Hematopoietic multipotent progenitor cell treated with erythropoietin and hydrocortisone succinate and interleukin-3 and kit ligand, for 15 days (in vitro differentiated cells): ENCODE data around the gene MCRS1.
"Not testable (repeated sequence)": the region's sequence is repeated elsewhere in the genome, so short reads cannot be mapped to it uniquely, and the experiment has no call there.

Source experiments
- DNase-seq: peaks from one replicate; pipeline ENCODE4 v3.0.0-alpha.2; 2015; ENCODE audit warnings: low spot score

The MCRS1 gene

DNA sequence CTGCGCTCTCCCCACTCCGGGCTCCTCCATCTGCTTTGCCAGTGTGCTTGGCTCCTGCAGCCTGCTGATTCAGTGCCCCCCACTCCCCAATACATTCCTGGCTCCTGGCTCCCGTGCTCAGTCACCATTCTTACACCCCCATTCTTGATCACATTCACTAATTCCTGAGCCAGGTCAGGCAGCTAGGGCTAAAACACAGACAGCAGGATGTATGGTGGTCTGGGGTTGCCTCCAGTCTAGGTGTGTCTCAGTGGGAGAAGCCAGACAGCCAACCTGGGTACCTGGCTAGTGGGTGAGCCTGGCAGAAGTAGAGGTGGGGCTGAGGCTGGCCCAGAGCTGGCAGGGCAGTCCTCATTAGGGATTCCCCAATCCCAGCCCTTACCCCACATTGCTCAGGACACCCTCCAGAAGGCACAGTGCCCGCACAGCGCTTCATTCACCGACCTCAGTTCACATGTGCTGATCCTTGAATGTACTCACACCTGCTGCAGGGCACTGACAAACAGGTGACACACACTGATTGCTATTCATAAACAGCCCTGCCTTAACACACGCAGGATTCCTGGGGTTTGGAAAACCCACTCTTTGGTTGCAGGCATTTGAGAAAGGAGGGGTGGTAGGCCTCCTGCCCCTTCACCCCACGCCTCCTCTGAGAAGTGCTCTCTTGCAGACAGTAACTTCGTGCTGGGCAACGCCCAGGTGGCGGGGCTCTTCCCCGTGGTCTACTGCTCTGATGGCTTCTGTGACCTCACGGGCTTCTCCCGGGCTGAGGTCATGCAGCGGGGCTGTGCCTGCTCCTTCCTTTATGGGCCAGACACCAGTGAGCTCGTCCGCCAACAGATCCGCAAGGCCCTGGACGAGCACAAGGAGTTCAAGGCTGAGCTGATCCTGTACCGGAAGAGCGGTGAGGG, 27.5 kb downstream of the MCRS1 start:
- DNase-seq = no peak

DNA sequence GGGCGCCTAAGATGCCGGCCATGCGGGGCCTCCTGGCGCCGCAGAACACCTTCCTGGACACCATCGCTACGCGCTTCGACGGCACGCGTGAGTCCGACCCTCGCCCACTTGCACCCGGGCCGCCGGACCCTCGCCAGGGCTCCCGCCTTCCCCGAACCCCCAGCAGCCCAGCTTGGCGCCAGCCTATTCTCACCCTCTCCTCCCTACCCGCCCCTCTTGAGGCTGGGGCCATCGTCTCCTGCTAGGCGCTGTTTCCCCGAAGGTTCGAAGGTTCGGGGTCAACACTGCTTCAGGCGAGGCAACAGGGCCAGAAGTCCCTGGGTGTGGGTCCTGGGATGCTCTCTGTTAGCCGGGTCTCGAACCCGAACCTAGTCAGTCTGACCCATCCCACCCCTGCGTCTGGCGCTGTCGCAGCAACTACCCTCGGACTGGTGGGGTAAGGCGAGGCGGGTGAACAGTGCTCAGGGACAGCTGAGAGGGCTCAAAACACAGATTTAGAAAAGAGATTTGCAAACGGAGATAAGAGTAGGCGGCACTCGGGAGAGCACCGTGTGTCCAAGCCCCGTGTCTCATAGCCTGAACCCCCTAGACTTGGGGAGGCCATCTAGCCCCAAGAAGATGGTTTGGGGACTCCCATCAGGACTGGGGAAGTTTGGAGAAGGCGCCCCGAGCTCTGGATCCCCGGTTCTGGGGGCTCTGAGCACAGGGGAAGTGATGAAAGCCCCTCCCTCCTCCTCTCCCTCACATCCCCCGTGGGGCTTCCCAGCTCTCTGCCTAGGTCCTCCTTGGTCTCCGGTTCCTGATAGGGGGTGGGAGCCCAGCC, 28.3 kb downstream of the MCRS1 start:
- no peak for DNase-seq

DNA sequence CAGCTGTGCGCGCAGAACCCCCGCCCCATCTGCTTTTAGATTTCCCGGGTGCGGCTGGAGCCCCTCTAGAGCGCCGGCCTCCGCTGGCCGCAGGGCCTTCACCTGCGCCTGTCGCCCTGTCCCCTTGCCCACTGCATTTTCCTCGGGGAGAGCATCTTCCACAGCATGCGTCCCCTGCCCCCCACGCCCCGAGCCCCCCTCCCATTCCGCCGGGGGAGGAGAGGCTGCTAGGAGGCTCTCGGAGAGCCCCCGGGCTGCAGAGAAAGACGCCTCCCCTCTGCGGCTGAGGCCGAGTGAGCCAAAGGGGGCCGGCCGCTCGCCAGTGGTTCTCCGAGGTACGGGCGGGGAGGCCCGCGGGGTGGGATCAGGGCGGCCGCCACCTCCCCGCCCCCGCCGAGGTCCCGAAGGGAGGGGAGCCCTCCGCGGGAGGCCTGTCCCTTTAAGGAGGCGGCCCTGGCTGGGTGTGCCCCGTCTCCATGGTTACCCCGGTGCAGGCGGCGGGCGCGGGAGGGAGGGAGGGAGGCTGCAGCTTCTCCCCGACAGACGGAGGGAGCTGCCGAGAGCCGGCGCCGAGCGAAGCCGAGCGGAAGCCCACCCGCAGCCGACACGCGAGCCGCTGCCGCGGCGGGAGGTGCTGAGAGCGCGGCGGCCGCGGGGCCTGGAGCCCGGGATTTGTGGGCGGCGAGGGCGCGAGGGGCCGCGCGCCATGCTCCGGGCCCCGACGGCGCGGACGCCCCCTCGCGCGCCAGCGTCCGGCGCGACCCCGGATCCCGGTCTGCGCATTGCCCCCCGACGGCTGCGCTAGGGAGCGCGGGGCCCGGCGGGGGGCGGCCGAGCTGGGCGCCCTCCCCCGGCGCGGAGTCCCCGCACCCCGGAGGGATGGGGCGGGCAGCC, 29.2 kb downstream of the MCRS1 start, which contains the start of gene KCNH3:
Gene KCNH3 (plus strand): TSS at position 521 of the 894 bp plus-strand sequence. CDS start 387 bp downstream, outside the sequence.
- peak; percentile 76 for DNase-seq

DNA sequence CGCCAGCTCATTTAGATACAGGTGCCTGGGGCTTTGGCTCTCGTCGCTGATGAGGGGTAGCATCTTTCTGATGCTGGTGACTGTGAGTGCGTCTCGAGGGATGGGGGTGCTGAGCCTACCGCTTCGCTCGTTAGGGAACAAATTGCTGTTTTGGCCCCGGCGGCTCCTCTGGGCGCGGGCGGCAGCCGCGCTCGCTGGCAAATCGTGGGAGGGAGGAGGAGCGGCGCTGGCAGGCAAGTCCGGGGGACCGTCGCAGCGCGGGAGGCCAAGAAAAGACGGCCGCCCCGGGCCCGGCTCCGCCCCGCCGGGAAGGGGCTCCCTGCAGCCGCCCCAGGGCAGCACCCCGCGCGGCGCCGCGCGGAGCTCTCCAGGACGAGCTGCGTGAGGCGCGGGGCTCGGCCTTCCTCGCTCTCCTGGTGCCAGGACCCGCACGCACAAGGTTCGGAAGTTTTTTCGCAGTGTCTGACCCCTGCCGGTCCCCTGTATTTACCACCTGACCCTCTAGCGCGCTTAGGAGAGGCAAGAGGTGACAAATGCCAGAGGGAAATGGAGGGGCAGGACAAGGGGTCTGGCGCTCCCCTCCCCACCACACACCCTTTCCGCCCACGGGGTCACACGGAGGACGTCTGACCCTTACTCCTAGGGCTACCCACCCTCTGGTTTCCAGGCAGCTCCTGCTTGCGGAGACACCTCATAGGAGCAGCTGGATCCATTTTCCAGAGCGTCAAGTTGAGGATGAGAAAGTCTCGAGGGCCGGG, 30.0 kb downstream of the MCRS1 start:
- no peak for DNase-seq

DNA sequence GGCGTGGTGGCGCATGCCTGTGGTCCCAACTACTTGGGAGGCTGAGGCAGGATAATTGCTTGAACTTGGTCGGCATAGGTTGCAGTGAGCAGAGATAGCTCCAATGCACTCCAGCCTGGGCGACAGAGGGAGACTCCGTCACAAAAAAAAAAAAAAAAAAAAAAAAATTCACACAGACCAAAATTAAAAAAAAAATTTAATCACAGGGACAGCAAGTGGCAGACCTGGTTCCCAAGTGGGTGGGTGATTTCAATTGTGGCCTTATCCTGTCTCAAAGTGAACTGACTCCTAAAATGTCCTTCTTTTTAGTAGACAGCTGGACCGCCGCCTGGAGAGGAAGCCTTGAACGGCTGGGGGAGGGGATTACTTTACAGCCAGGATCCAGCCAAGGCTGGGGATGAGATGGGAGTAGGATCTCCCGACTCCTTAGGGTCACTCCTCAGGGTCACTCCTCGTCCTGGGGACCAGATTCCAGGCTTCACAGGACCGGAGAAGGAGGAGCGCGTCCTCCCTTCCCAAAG, 30.7 kb downstream of the MCRS1 start:
- no peak for DNase-seq

DNA sequence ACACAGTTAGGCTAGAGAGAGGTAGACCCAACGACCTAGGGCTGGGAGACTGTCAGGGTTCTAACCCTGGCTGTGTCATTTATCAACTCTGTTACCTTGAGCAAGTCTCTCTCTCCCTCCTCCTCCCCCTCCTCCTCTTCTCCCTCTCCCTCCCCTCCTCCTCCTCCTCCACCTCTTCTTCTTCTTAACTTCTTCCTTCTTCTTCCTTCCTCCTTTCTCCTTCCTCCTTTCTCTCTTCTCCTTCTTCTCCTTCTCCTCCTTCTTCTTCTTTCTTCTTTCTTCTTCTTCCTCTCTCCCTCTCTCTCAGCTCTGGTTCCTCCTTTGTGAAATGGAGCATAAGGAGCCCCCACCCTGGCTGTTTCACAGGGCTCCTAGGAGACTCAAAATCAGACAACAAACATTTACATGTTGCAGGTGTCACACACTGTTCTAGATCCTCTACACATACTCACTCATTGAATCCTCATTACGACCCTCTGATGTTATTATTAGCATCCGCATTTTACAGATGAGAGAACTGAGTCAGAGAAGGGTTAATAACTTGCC, 31.3 kb downstream of the MCRS1 start:
- DNase-seq = no peak

DNA sequence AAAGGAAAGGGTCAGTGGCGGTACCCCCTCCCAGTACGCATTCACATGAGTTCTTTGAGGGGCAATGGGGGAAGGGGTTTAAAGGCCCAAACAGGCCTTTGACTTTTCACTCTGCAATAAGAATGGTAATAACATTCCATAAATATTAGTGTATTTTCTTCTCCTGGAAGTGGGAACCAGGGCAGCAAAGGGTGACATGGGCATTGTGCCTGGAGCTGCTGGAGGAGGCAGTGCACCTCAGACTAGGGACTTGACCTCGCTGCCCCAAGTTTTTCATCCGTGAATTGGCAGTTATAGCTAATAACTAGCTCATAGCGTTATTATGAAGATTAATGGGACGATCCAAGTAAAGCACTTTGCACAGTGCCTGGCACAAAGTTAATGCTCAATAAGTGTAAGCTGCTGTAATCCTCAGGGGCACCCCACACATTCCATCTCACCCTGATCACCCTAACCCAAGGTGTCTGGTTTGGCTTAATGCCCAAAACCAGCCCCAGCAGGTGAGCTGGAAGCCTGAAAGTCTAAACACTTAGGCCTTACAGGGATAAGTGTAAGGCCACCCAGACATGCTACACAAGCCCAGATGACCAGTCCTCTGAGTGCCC, 31.9 kb downstream of the MCRS1 start:
- DNase-seq = no peak

DNA sequence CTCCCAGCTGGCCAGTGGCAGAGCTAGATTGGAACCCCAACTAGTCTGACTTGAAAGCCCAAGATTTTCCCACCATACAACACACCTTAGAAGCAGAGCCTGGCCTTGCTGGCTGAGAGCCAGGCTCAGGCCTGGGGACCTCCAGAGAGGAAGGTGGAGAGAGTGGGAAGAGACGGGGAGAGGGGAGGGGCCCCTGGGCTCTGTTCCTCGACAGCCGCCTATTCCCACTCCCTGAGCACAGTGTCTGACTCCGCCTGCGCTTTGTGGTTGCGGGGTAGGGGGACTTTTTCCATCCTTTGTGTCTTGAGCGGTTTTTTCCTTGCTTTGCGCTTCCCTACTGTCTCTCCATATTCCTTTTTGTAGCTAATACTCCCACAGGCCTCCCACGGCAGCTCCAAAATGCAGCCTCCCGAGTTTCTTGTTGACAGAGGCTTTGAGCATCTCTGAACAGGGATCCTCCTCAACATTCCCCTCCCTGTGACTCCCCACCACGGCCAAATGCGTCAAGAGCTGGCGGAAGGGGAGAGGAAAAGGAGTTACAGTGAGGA, 33.1 kb downstream of the MCRS1 start:
- no peak for DNase-seq

DNA sequence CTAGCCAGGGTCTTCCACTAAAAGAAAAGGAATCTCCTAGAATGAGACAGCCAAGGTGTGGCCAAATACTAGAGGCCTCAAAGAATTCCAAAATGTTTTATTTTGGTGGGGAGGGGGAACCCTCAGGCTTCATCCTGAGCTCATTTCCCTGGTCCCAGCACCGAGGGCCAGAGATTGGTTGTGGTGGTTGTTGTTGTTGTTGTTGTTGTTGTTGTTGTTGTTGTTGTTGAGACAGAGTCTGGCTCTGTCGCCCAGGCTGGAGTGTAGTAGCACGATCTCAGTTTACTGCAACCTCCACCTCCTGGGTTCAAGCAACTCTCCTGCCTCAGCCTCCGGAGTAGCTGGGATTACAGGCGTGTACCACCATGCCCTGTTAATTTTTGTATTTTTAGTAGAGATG, 33.8 kb downstream of the MCRS1 start:
- DNase-seq = not testable (repeated sequence)

DNA sequence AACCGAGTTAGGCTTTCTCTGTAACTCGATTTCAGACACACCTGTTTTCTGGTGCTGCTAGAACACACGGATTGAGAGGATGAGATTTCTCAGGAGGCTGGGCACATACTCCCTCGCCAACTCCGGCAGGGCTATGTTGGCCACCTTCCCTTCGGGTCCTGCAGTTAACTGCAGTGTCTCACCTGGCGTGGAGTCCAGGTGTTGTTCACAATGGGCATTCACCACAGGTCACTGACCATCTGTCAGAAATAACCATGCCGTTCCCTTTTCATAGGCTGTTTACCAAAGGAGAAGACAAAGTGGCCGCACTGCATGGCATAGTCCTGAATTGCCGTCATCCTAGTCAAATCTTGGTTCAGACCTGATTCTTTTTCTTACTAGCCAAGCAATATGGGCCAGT, 34.6 kb downstream of the MCRS1 start:
- no peak for DNase-seq

DNA sequence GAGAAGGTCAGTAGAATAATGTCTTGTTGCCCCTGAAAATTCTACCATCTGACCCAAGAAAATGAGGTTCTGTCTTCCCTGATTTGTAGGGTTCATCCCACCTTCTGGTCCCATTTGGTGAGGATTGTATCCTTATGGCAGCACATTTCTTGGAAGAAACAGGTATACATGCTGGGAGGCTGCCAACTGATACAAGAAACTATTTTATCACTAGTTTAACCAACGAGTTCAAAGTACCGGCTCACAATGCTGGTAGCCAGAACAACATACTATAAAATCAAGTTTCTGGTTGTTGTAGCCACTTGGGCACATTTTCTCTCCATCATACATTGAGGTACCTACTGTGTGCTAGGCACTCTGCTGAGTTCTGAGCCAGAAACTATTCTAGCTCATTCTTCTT, 36.2 kb downstream of the MCRS1 start:
- DNase-seq = no peak

DNA sequence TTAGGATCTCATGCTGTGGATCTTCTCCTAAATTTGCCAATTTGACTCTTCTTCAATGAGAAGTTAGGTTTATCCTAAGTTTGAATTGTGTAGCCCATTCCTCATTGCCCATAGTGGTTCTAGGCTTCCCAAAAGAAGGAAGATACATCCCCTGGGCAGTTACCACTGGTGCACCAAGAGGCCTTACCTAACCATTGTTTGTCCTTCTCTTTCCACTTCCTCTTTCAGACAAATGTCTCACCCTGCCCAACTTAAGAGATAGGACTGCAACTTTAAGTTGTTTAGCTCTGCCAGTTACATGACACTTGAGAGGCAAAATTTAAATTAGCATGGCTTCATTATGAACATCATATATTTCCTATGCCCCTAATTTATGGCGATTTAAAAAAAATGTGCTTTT, 38.5 kb downstream of the MCRS1 start:
- no peak for DNase-seq

DNA sequence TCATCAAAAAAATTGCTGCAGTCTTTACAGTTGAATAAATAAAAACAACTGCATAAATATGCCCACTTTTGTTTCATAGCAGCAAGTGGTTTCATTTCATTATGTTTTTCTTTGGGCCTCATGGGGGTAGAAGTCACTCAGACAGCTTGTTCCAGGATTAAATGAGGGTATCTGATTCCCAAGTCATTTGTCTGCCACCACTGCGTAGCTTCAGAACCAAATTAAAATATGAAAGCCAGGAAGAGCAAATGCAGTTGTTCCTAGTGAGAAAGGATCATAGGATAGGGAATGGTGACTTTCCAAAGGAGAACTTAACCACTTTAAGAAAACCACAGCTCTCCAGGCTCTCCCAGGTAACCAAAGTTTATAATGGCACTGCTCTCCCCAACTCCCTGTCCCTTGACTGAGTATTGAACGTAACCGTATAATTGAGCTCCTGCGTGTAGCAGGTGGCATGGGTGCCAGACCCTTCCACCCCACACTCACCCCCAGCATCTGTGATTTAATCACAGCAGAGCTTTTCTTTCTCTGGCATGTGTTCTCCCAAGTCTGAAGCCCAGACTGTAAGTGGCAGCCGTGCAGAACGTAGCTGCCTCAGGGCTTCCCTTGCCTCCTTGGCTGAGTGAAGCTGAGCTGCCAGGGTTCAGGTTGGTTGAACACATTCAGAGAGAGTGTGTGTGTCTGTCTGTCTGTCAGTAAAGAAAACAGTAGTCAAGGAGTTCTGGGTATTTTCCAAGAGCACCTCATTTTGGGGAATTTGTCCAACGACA, 40.4 kb downstream of the MCRS1 start:
- no peak for DNase-seq

DNA sequence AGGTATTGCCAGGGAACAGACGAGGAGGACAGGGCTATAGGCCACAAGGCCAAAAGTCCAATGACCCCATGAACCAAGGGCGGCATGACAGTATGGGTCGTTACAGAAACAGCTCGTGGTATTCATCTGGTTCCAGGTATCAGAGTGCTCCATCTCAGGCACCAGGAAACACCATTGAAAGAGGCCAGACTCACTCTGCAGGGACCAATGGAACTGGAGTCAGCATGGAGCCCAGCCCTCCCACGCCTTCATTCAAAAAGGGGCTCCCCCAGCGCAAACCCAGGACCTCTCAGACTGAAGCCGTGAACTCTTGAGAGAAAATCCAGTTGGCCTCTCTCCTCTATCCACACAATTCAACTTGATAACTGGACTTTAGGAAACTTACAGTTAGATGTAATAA, 42.0 kb downstream of the MCRS1 start:
- no peak for DNase-seq

DNA sequence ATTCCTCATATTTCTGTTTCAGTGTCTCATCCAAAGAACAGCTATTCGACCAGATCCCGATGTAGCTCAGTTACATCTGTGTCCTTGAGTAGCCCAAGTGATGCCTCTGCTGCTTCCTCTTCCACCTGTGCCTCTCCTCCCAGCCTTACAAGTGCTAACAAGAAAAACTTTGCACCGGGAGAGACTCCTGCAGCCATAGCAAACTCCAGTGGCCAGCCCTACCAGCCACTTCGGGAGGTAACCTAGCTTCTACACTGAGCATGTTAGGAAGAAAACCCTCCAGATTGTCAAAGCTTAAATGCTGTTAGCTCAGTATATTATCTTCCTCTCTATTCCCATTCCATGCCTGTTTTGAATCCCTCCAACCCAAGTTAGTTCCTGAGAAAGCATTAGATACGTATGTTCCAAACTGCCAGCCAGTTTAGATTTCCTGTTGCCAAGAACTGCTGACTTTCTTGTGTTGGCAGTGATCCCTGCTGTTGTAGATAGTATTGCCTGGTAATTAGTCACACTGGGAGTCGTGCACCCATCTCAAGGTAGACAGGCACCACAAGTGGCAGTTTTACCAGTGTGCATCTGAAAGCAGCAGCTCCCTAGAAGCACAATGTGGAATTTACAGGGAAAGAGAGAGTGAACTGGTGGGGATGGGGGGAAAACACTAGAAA, 43.1 kb downstream of the MCRS1 start:
- DNase-seq = no peak

DNA sequence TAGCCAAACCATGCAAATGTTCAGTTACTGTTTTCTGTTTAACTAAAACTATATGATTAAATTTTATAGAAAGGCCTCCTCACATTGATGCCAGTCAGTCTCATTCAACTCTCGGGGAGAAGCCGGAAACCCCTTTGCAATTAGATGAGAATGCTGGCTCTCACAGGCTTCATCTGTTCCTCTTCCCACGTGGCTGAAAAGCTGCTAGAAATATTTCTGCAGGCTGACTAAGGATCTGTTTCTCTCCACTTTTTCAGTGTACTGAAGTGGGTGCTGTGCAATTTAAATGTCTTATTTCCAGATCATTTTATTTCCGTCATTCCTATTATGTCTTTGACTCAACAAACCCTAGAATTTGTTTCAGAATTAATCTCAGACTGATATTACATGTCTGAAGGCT, 46.6 kb downstream of the MCRS1 start:
- DNase-seq = no peak

DNA sequence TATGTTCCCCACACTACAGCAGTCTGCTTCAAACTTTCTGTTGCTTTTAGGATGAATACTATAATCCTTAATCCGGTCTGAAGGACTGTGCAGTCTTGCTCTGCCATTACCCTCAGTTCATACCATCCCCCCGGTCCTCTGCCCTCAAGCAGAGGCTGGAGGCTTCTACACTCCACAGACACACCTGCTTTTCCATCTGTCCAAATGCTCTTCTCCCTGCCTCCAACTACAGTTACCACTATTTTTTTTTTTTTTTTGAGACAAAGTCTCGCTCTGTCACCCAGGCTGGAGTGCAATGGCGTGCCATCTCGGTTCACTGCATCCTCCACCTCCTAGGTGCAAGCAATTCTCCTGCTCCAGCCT, 48.4 kb downstream of the MCRS1 start:
- no peak for DNase-seq

DNA sequence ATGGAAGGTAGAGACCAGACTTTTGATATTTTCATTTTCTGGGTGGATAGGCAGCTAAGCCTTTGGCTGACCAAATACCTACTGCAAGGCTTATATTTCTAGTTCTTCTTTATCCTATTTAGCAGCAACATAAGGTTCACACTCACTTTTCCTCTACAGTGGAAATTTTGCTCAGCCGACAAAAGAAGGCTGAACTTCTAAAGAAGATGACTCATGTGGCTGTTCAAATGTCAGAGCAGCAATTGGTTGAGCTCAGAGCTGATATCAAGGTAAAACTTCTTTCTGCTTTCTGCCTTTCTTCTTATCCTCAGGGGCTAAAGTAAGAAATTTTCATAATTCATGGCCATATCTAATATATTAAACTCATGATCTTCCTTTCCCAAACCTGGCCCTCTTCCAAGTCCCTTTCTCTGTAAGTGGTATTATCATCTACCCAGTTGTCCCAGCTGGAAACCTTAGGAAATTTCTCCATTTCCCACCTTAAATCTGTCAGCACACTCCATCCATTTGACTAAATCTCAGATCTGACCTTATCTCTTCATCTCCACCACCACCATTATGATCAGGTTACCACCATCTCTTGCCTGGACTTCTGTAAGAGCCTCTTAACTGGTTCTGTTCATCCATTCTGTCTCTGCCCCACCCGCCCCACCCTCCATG, 48.9 kb downstream of the MCRS1 start:
- DNase-seq = no peak
